DND-41 (cell line): ENCODE data around the gene WRAP73.

Experiments used
- ATAC-seq: fragments of 200-7000 bp; cut with Tn5 transposase; 3 replicates; pipeline ENCODE4 v1.9.1; 2021; ENCODE audit warnings: low read depth; ENCODE audit not compliant: insufficient read depth
- DNase-seq: peaks from one replicate; pipeline ENCODE4 v3.0.0-alpha.2; 2020
- H2AFZ ChIP-seq: 2 replicates; pipeline ENCODE4 v1.6.0; 2012; ENCODE audit warnings: low read depth, low read length
- H3K27ac ChIP-seq: 2 replicates; pipeline ENCODE4 v1.5.1; 2012; ENCODE audit warnings: low read length, inconsistent platforms
- H3K27me3 ChIP-seq: fragments of 200-600 bp; sonication (generic); 2 replicates; pipeline ENCODE4 v1.6.0; 2012; ENCODE audit warnings: low read length, mild to moderate bottlenecking, inconsistent platforms; ENCODE audit not compliant: insufficient read depth, poor library complexity
- H3K36me3 ChIP-seq: 2 replicates; pipeline ENCODE4 v1.5.1; 2012; ENCODE audit warnings: low read length, inconsistent platforms; ENCODE audit not compliant: insufficient read depth
- H3K4me1 ChIP-seq: 2 replicates; pipeline ENCODE4 v1.5.1; 2012; ENCODE audit warnings: mild to moderate bottlenecking, low read length; ENCODE audit not compliant: insufficient read depth
- H3K4me2 ChIP-seq: 2 replicates; pipeline ENCODE4 v1.6.0; 2012; ENCODE audit warnings: mild to moderate bottlenecking, moderate library complexity, low read length, inconsistent platforms; ENCODE audit not compliant: insufficient read depth
- H3K4me3 ChIP-seq, 2 experiments: fragments of 200-600 bp in 1 of 2; shearing (Covaris generic) in 1 of 2; 2 replicates each; pipeline ENCODE4 v1.5.1; 2012 to 2016; ENCODE audit warnings: inconsistent platforms in 2 of 2, low read length in 2 of 2, mild to moderate bottlenecking in 2 of 2, low read depth in 1 of 2, moderate library complexity in 1 of 2
- H3K79me2 ChIP-seq: 2 replicates; pipeline ENCODE4 v1.6.0; 2012; ENCODE audit warnings: low read length, inconsistent platforms; ENCODE audit not compliant: insufficient read depth
- H3K9ac ChIP-seq: 2 replicates; pipeline ENCODE4 v1.6.0; 2012; ENCODE audit warnings: low read depth, mild to moderate bottlenecking, inconsistent platforms, low read length, moderate library complexity
- H3K9me3 ChIP-seq: 2 replicates; pipeline ENCODE4 v1.5.1; 2012; ENCODE audit warnings: low read length, moderate library complexity, mild to moderate bottlenecking, inconsistent platforms; ENCODE audit not compliant: insufficient read depth, severe bottlenecking
- H4K20me1 ChIP-seq: 2 replicates; pipeline ENCODE4 v1.6.0; 2012; ENCODE audit warnings: low read length; ENCODE audit not compliant: insufficient read depth
- CTCF ChIP-seq: IDR thresholded peaks from 2 replicates; pipeline ENCODE4 v1.5.1; 2012; ENCODE audit warnings: borderline replicate concordance, low read length, moderate library complexity, mild to moderate bottlenecking; ENCODE audit not compliant: poor library complexity, severe bottlenecking; ENCODE audit errors: extremely low read depth
- EZH2 ChIP-seq: IDR thresholded peaks from 3 replicates; pipeline ENCODE4 v1.6.1; 2012; ENCODE audit warnings: borderline replicate concordance, low read depth, mild to moderate bottlenecking, moderate library complexity, low read length, inconsistent platforms; ENCODE audit not compliant: severe bottlenecking

The WRAP73 gene

DNA sequence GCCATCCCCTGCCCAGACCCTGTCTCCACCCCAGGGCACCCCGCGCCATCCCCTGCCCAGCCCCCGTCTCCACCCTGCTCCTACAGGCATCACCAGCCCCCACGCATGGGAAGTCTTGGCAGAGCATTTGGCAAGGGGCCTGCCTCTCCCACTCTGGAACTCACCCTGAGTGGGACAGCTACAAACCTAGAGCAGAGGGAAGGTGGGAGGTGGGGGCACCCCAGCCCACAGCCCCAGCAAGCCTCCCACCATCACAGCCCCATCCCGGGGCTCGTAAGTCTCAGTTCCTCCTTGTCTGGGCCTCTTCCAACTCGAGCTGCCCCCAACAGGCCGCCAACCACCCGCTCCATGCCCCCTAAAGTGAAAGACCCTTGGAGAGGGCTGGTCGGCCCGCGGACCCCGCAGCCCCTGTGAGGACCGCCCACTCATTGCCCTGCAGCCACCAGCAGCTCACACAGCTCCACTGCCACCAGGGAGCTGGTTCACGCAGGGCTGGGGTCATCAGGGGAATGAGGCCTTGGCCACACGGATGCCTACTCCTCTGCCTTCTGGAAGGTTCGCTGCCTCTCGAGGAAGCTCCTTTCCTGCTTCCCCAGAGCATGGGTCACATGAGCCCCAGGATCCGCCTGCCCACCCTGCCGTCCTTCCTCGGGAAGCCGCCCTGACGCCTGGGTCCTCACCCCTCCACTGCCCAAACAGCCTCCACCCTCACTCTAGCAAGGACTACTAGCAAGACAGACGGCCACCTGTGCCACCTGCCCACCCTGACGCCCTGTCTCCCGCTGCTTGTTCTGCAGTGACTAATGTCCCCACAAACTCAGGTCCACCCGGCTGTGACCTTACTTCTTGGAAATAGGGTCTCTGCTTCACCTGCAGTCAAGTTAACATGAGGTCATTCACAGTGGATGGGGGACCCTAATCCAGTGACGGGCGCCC lies 53.0 kb downstream of the WRAP73 start:
- Histone ChIP-seq H4K20me1 (no peaks in the 10 kb centered on the region; the same call in 1 of the 2 replicates), H3K9ac (no peak overlapping the region), H3K36me3 (no peaks in the 10 kb centered on the region), H3K4me2 (no peak overlapping the region), H3K4me3 (no peak overlapping the region), H3K9me3 (no peaks in the 10 kb centered on the region), H3K27ac (no peak overlapping the region), H3K79me2 (no peaks in the 10 kb centered on the region), H2AFZ (no peak overlapping the region), H3K27me3 (no peaks in the 10 kb centered on the region), H3K4me1 (no peaks in the 10 kb centered on the region)
- no peak for TF ChIP-seq CTCF
- TF ChIP-seq EZH2: no peak
- ATAC-seq (no peak), DNase-seq (no peak)

DNA sequence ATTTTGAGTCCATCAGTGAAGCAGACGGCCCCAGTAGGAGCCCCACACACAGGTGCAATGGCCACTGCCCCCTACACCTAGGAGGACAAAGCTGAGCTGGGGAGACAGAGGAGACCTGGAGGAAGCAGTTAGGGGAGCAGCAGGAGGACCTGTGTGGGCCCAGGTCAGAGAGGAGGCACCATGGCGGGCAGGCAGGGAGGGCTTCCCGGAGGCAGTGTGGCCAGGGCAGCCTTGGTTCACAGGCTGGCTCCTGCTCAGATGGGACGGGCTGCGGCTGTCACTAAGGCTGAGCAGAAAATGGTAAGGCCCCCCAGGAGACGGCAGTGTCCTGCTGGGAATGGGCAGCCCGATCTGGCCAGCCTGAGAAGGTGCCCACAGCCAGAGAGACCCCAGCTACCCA lies 54.0 kb downstream of the WRAP73 start:
- Histone ChIP-seq H3K79me2 (no peaks in the 10 kb centered on the region), H3K27ac (no peak overlapping the region), H3K9me3 (no peaks in the 10 kb centered on the region), H3K27me3 (no peaks in the 10 kb centered on the region), H3K4me3 (no peak overlapping the region), H4K20me1 (no peaks in the 10 kb centered on the region; the same call in 1 of the 2 replicates), H2AFZ (no peak overlapping the region), H3K36me3 (no peaks in the 10 kb centered on the region), H3K4me2 (no peak overlapping the region), H3K9ac (no peak overlapping the region), H3K4me1 (no peaks in the 10 kb centered on the region)
- ATAC-seq (no peak), DNase-seq (no peak)
- no peak for TF ChIP-seq EZH2
- no peak for TF ChIP-seq CTCF

DNA sequence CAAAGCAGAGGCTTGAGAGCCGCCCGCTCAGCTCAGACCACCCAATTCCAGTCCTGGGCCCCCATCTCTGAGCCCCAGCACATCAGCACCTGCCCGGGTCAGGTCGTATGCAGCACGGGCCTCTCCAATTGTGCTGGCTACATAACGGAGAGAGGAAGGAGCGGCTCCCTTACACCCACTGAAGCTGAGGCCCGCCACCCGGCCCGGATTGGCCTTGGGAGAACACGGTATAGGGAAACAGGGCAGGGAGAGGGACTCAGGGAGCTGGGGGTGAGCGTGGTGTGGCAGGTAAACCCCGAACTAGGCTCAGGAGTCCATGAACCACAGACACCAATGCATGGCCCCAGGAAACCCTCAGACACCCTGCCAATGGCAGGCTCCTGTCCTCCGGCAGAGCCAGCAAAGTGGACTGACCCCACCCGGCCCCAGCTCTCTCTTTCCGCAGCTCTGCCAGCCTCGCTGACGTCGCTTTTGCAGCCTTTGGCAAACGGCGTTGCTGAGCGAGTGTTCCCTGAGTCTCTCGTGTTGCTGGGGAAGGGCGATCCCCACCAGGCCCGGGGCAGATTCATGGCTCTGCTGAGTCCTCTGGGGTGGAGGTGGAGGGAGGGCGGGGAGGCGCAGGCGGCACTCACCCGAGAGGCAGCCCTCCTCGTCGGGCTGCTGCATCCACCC lies 55.1 kb downstream of the WRAP73 start:
- no peak overlapping the region for H2AFZ ChIP-seq
- no peaks in the 10 kb centered on the region for H4K20me1 ChIP-seq
- no peak overlapping the region for H3K9ac ChIP-seq
- no peaks in the 10 kb centered on the region for H3K36me3 ChIP-seq
- no peaks in the 10 kb centered on the region for H3K9me3 ChIP-seq
- no peak for DNase-seq
- no peaks in the 10 kb centered on the region for H3K27me3 ChIP-seq
- H3K4me2 ChIP-seq: no peak overlapping the region
- no peak for TF ChIP-seq CTCF
- no peak for ATAC-seq
- no peak overlapping the region for H3K27ac ChIP-seq
- H3K79me2 ChIP-seq: no peaks in the 10 kb centered on the region
- H3K4me1 ChIP-seq: no peaks in the 10 kb centered on the region
- no peak overlapping the region for H3K4me3 ChIP-seq
